HG03460 (cell line): ENCODE measurements around the gene FIG4.
"Not testable (repeated sequence)": the region's sequence is repeated elsewhere in the genome, so short reads cannot be mapped to it uniquely, and the experiment has no call there.

Experiments
- ATAC-seq: cut with Tn5 transposase; IDR thresholded peaks from one replicate; pipeline ENCODE4 v1.9.1; 2021; ENCODE audit not compliant: unreplicated experiment

FIG4 gene

GRCh38 chr6:109759098-109759955 lies 68.2 kb downstream of the FIG4 start:
- ATAC-seq, result no peak

GRCh38 chr6:109760208-109760607 lies 69.1 kb downstream of the FIG4 start:
- no peak for ATAC-seq

- ATAC-seq, result no peak
Observed at GRCh38 chr6:109762166-109762565, 71.1 kb downstream of the FIG4 start.

GRCh38 chr6:109762769-109763441 lies 71.8 kb downstream of the FIG4 start:
- ATAC-seq, result no peak

GRCh38 chr6:109766167-109766566 lies 75.1 kb downstream of the FIG4 start:
- ATAC-seq, result no peak

- no peak for ATAC-seq
Observed at GRCh38 chr6:109767961-109768360, 76.9 kb downstream of the FIG4 start.

- no peak for ATAC-seq
Observed at GRCh38 chr6:109768485-109768884, 77.4 kb downstream of the FIG4 start.

- ATAC-seq, result no peak
Observed at GRCh38 chr6:109769213-109769612, 78.1 kb downstream of the FIG4 start.

GRCh38 chr6:109770047-109770446 lies 79.0 kb downstream of the FIG4 start:
- no peak for ATAC-seq

GRCh38 chr6:109770779-109771178 lies 79.7 kb downstream of the FIG4 start:
- no peak for ATAC-seq

- ATAC-seq, result not testable (repeated sequence)
Observed at GRCh38 chr6:109771939-109772755, 81.1 kb downstream of the FIG4 start.

- no peak for ATAC-seq
Observed at GRCh38 chr6:109772883-109773431, 81.9 kb downstream of the FIG4 start.

- no peak for ATAC-seq
Observed at GRCh38 chr6:109781001-109781400, 89.9 kb downstream of the FIG4 start.

GRCh38 chr6:109782491-109782999 lies 91.4 kb downstream of the FIG4 start:
- ATAC-seq, result no peak

GRCh38 chr6:109783250-109783986 lies 92.3 kb downstream of the FIG4 start:
- no peak for ATAC-seq

- ATAC-seq, result no peak
Observed at GRCh38 chr6:109787312-109787711, 96.2 kb downstream of the FIG4 start.

- no peak for ATAC-seq
Observed at GRCh38 chr6:109788687-109789086, 97.6 kb downstream of the FIG4 start.

GRCh38 chr6:109790131-109790530 lies 99.0 kb downstream of the FIG4 start:
- no peak for ATAC-seq

GRCh38 chr6:109791301-109791700 lies 100.2 kb downstream of the FIG4 start:
- ATAC-seq, result no peak

GRCh38 chr6:109793021-109793420 lies 101.9 kb downstream of the FIG4 start:
- ATAC-seq, result no peak
